Measurements from ENCODE around the gene JAK1. TPM values are rescaled to one million over a fixed set of nuclear protein-coding genes. Genes with fewer than 3 reads are reported as not detected.

Gene JAK1
- total and polyA plus RNA-seq, 9 of the 15 experiments (the other 6 are each of a cell fraction or from before 2014, with no cell fraction given): 9.7 to 44.1 (median 42.5) TPM

GRCh38 chr1:64961923-64962322, 4.4 kb downstream of the JAK1 start (continued):
- TF ChIP-seq ZNF274 (IDR thresholded peaks at IDR 0.05; ENCODE audit: borderline replicate concordance, low read depth, low read length): no peak
- TF ChIP-seq HNRNPK (IDR thresholded peaks at IDR 0.05; ENCODE audit: low read depth, low read length, poor library complexity, severe bottlenecking): no peak
- TF ChIP-seq RFX5 (IDR thresholded peaks at IDR 0.05; ENCODE audit: low read depth, low read length): no peak
- TF ChIP-seq, protein P1, sequence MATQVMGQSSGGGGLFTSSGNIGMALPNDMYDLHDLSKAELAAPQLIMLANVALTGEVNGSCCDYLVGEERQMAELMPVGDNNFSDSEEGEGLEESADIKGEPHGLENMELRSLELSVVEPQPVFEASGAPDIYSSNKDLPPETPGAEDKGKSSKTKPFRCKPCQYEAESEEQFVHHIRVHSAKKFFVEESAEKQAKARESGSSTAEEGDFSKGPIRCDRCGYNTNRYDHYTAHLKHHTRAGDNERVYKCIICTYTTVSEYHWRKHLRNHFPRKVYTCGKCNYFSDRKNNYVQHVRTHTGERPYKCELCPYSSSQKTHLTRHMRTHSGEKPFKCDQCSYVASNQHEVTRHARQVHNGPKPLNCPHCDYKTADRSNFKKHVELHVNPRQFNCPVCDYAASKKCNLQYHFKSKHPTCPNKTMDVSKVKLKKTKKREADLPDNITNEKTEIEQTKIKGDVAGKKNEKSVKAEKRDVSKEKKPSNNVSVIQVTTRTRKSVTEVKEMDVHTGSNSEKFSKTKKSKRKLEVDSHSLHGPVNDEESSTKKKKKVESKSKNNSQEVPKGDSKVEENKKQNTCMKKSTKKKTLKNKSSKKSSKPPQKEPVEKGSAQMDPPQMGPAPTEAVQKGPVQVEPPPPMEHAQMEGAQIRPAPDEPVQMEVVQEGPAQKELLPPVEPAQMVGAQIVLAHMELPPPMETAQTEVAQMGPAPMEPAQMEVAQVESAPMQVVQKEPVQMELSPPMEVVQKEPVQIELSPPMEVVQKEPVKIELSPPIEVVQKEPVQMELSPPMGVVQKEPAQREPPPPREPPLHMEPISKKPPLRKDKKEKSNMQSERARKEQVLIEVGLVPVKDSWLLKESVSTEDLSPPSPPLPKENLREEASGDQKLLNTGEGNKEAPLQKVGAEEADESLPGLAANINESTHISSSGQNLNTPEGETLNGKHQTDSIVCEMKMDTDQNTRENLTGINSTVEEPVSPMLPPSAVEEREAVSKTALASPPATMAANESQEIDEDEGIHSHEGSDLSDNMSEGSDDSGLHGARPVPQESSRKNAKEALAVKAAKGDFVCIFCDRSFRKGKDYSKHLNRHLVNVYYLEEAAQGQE (IDR thresholded peaks at IDR 0.05; ENCODE audit: borderline replicate concordance): no peak
- TF ChIP-seq, protein P1 (CRISPR knock-in tag; IDR thresholded peaks at IDR 0.05; ENCODE audit: low read depth): no peak
- TF ChIP-seq EZH2 (IDR thresholded peaks at IDR 0.05; ENCODE audit: borderline replicate concordance, low read depth, low read length): no peak
- TF ChIP-seq ZBTB11 (CRISPR knock-in tag; IDR thresholded peaks at IDR 0.05): no peak
- TF ChIP-seq ZSCAN32 (CRISPR knock-in tag; IDR thresholded peaks at IDR 0.05): no peak
- no peak for TF ChIP-seq ARID1B (IDR thresholded peaks at IDR 0.05)

Measured in K562 (cell line).